ENCODE data around the gene PWP2.
"Not testable (repeated sequence)": the region's sequence is repeated elsewhere in the genome, so short reads cannot be mapped to it uniquely, and the experiment has no call there.

PWP2 gene

DNA sequence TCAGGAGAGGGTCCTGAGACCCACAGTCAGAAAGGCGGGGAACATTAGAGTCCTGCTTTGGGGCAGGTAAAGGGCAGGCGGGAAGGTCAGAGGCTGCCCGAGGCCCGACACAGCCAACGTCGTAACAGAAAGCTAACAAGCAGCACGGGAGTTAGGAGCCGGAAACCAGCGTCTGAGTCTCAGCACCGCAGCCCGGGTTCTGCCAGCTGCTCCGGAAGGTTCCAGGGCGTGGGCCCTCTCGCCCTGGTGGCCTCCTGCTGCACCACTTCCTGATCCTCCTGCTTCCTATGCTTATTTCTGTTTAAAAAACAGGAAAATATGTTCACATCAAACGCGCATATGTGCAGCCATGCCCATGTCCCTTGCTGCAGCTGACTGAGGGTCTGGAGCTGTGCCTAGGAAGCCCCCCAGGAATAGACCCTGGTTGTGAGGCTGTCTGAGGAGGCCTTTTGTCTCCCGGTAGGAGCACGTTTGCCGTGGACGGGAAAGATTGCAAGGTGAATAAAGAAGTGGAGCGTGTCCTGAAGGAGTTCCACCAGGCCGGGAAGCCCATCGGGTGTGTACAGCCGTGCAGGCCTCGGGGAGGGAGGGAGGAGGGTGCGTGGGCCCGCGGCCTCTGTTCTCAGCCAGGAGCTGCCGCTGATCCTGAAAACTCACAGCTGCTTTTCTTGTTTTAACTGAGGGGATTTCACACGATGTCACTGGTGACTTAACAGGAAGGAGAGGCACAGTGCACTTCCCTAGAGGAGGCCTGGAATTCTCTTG is 32.8 kb downstream of the PWP2 start:
- in situ Hi-C loops (cut with HindIII; ENCODE audit: low pct_unique_long_range_greater_than_20kb, low sequenced_read_pairs), result not testable (repeated sequence)

GRCh38 chr21:44140552-44140932 is 33.3 kb downstream of the PWP2 start:
- in situ Hi-C loops (cut with HindIII; ENCODE audit: low pct_unique_long_range_greater_than_20kb, low sequenced_read_pairs); DNase-seq (ENCODE audit: low read depth in 1 of 2, low spot score in 1 of 2): not testable (repeated sequence)

More for the DNA sequence above, 32.8 kb downstream of the PWP2 start:
- DNase-seq (ENCODE audit: low read depth in 1 of 2, low spot score in 1 of 2), result not testable (repeated sequence)

DNA sequence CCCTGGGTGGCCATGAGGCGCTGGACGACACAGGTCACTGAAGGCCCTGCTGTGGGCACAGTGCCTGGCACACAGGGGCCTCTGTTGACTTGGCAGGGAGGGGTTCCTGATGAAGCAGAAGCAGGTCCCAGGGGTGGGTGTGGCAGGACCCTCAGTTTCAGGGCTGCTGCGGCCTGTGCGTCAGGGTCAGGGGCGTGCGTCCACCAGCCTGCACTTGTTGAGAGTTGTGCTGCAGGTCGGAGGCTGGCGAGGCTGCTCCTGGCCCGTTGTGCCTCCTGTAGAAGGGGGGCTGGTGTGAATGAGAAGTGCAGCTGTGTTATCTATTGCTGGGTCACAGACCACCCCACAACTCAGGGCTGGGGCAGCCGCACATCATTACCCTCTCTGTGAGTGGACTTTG is 35.3 kb downstream of the PWP2 start:
- in situ Hi-C loops (cut with HindIII; ENCODE audit: low pct_unique_long_range_greater_than_20kb, low sequenced_read_pairs), result not testable (repeated sequence)

DNA sequence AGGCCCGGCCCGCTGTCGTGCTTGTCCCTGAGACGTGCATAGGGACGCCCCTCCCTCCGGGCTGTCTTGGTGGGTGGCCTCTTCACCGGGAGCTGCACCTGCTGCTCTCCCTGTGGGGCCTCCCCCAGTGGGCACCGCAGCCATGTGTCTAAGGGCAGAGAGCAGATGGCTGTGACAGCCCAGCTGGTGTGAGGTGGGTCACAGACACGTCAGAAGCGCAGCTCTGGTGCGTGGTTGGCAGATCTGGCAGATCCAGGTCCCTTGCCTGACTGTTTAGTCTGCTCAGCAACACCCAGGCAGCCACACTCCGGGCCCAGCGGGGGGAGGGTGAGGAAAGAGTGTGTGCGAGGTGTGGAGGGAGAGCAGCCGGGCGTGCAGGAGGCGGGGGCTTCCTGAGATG is 36.2 kb downstream of the PWP2 start:
- DNase-seq (ENCODE audit: low read depth in 1 of 2, low spot score in 1 of 2); in situ Hi-C loops (cut with HindIII; ENCODE audit: low pct_unique_long_range_greater_than_20kb, low sequenced_read_pairs): not testable (repeated sequence)

More for the DNA sequence above, 35.3 kb downstream of the PWP2 start:
- not testable (repeated sequence) for DNase-seq (ENCODE audit: low read depth in 1 of 2, low spot score in 1 of 2)

- in situ Hi-C loops (cut with HindIII; ENCODE audit: low pct_unique_long_range_greater_than_20kb, low sequenced_read_pairs); DNase-seq (ENCODE audit: low read depth in 1 of 2, low spot score in 1 of 2): not testable (repeated sequence)
These were observed 36.8 kb downstream of the PWP2 start for GRCh38 chr21:44143996-44144395.

DNA sequence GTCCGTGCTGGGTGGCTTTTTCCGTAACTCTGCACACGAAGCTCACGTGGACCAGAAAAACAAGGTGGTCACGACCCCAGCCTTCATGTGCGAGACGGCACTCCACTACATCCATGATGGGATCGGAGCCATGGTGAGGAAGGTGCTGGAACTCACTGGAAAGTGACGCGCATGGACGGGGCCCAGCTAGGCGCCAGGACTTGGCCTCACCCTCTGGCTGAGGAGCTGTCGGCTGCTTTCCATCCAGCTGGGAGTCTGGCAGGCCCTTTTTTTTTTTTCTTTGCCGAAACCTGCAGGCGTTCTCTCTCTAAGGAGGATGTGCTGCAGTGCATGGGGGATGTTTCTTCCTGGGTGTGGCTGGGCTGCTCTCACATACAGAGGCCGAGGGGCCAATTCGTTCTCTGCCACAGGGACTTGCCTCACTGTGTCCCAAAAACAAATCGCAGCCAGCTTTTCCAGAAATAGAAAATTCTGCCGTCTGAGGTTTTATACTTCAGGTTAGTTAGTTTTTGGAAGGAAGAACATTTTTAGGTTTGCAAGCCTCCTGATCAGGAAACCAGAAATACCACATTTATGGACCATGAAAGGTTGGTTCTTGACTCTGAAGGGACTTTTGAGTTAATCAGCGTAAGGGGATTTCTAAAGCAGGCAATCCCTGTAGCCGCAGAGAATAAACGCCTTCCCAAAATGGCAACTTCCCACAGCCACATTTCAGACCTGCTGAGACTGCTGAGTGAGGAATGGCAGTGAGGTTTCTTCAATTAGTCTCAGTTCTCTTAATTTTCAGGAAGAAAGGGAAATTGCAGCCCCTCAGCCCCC is 37.8 kb downstream of the PWP2 start:
- DNase-seq (ENCODE audit: low read depth in 1 of 2, low spot score in 1 of 2); in situ Hi-C loops (cut with HindIII; ENCODE audit: low pct_unique_long_range_greater_than_20kb, low sequenced_read_pairs): not testable (repeated sequence)

- DNase-seq (ENCODE audit: low read depth in 1 of 2, low spot score in 1 of 2); in situ Hi-C loops (cut with HindIII; ENCODE audit: low pct_unique_long_range_greater_than_20kb, low sequenced_read_pairs): not testable (repeated sequence)
These were observed 38.4 kb downstream of the PWP2 start for GRCh38 chr21:44145616-44146015.

DNA sequence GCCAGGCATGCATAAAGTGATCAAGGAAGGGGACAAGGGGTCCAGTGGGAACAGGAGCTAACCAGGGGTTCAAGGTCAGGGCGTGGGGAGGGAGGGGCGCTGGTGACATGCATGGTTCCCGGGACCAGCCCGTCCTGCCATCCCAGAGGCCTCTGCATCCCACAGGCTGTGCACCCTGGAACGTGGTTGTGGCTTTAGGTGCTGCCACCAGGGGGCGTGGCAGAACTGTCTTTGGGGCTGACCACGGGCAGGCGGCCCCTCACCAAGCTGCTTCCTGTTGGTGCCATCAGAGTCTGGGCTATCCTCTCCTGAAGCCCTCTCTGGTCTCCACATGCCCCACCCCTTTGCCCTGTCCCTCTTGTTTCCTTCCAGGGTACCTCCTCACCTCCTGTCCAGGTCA is 39.9 kb downstream of the PWP2 start:
- in situ Hi-C loops (cut with HindIII; ENCODE audit: low pct_unique_long_range_greater_than_20kb, low sequenced_read_pairs); DNase-seq (ENCODE audit: low read depth in 1 of 2, low spot score in 1 of 2): not testable (repeated sequence)

- DNase-seq (ENCODE audit: low read depth in 1 of 2, low spot score in 1 of 2); in situ Hi-C loops (cut with HindIII; ENCODE audit: low pct_unique_long_range_greater_than_20kb, low sequenced_read_pairs): not testable (repeated sequence)
These were observed 43.1 kb downstream of the PWP2 start for GRCh38 chr21:44150255-44150654.

DNA sequence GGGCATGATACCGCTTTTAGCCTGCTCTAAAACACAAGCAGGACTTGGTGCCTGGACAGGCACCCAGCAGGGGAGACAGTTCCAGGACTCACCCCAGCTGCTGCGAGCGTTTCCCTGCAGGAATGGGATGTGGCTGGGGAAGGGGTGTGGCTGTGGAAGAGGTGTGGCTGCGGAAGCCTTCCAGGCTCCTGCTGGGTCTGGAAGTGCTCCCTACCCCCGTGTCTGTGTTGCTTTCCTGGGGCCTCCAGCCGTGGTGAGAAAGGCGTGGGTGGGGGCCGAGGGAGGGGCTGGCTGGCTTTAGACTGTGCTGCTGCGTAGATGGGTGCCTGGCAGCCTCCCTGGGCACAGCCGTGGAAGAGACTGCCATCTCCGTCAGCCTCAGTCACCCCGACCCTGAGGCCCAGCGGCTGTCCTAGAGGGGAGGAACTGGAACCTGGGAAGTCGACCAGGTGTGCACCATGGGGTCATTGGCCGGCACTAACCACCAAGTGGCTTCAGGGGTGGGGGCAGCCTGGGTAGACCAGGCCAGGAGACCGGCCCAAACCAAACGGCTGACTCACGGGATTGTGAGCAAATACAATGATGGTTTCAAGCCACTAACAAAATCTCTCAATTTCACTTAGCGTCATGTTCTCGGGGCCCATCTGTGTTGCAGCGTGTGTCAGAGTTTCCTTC is 46.2 kb downstream of the PWP2 start:
- DNase-seq (ENCODE audit: low read depth in 1 of 2, low spot score in 1 of 2); in situ Hi-C loops (cut with HindIII; ENCODE audit: low pct_unique_long_range_greater_than_20kb, low sequenced_read_pairs): not testable (repeated sequence)

GRCh38 chr21:44153889-44154228 is 46.7 kb downstream of the PWP2 start:
- in situ Hi-C loops (cut with HindIII; ENCODE audit: low pct_unique_long_range_greater_than_20kb, low sequenced_read_pairs); DNase-seq (ENCODE audit: low read depth in 1 of 2, low spot score in 1 of 2): not testable (repeated sequence)

GRCh38 chr21:44154816-44155230 is 47.6 kb downstream of the PWP2 start:
- in situ Hi-C loops (cut with HindIII; ENCODE audit: low pct_unique_long_range_greater_than_20kb, low sequenced_read_pairs); DNase-seq (ENCODE audit: low read depth in 1 of 2, low spot score in 1 of 2): not testable (repeated sequence)

GRCh38 chr21:44155231-44155993 is 48.2 kb downstream of the PWP2 start:
- in situ Hi-C loops (cut with HindIII; ENCODE audit: low pct_unique_long_range_greater_than_20kb, low sequenced_read_pairs), result not testable (repeated sequence)

DNA sequence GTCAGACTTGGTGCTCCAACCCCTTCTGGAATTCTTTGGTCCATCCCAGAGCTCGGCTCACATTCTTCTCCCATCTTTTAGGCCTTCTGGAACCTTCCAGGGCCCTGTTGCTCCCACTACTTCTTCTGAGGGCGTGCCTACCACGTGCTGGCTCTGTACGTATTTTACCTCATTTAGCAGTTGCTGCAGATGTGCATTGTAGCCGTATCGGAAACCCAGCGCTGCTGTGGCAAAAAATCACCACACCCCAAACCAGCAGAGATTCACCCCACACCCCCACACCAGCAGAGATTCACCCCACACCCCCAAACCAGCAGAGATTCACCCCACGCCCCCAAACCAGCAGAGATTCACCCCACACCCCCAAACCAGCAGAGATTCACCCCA is 48.8 kb downstream of the PWP2 start:
- DNase-seq (ENCODE audit: low read depth in 1 of 2, low spot score in 1 of 2); in situ Hi-C loops (cut with HindIII; ENCODE audit: low pct_unique_long_range_greater_than_20kb, low sequenced_read_pairs): not testable (repeated sequence)

More at GRCh38 chr21:44155231-44155993, 48.2 kb downstream of the PWP2 start:
- DNase-seq (ENCODE audit: low read depth in 1 of 2, low spot score in 1 of 2), result not testable (repeated sequence)

DNA sequence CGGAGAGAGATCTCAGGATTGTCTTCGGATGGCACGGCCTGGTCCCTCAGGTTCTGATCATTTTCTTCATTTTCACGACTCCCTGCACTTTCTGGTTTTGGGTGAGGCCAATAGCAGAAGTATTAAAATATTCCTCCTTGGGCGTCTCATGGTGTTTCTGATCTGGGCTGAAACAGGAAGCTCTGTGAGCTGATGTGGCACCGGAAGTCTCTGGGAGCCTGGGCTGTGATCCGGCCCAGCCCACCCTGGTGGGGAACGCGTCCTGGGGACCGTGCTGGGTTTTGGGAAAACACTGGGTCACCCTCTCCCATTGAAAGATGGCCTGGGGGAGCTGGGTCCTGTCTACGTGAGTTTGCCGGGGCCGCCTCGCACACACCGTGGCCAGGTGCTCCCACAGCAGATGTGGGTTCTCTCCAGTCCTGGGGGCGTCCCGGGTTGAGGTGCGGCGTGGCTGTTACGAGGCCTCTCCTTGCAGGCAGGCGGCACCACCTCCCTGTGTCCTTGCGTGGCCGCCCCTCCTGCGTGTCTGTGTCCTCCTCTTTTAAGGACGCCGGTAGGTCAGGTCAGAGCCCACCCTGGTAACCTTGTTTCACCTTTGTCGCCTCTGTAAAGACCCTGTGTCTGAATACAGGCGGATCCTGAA is 50.4 kb downstream of the PWP2 start:
- in situ Hi-C loops (cut with HindIII; ENCODE audit: low pct_unique_long_range_greater_than_20kb, low sequenced_read_pairs); DNase-seq (ENCODE audit: low read depth in 1 of 2, low spot score in 1 of 2): not testable (repeated sequence)

DNA sequence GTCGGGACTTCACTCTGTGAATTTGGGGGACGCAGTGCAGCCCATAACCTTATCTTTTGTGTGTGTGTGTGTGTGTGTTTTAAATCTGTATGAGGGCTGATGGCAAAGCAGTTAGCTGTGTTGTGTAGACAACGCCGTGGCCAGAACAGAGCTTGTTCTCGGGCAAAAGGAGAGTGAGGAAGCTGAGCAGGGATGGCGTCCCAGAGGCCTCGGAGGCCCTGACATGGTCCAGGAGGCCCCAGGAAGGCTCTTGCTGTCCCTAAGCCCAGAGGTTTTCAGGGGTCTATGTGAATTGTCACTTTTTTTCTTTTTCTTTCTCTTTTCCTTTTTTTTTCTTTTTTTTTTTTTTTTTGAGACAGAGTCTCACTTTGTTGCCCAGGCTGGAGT is 50.9 kb downstream of the PWP2 start:
- DNase-seq (ENCODE audit: low read depth in 1 of 2, low spot score in 1 of 2); in situ Hi-C loops (cut with HindIII; ENCODE audit: low pct_unique_long_range_greater_than_20kb, low sequenced_read_pairs): not testable (repeated sequence)

All from T47D (cell line).